ENCODE data around the gene ERVV-1. TPM values are rescaled to one million over a fixed set of nuclear protein-coding genes. Genes with fewer than 3 reads are reported as not detected.

Gene ERVV-1
- total and polyA plus RNA-seq, 2 donors (not counting 3 experiments of a cell fraction or from before 2014, with no cell fraction given): not detected

DNA sequence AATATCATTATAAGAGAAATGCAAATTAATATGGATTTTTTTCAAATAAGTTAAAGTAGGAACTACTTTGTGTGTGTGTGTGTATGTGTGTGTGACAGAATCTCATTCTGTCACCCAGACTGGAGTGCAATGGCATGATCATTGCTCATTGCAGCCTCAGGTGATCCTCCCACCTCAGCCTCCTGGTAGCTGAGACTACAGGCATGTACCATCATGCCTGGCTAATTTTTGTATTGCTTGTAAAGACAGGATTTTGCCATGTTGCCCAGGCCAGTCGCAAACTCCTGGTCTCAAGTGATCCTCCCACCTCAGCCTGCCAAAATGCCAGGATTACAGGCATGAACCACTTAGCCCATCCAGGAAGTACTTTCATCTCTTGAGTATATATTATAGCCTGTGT lies 27.6 kb downstream of the ERVV-1 start:
- H4K20me1 ChIP-seq (replicated peaks; ENCODE audit: control insufficient read depth, extremely low read depth, insufficient read depth, low read length): no peaks in the 10 kb centered on the region
- no TSS peak for BruUV-seq (replicated peaks)
- H2AFZ ChIP-seq (ENCODE audit: low read depth, low read length): no peak overlapping the region
- H3K79me2 ChIP-seq (ENCODE audit: control insufficient read depth, insufficient read depth, low read length): no peaks in the 10 kb centered on the region
- no peaks in the 10 kb centered on the region for H3K27me3 ChIP-seq (ENCODE audit: control insufficient read depth in 2 of 2, insufficient read depth in 2 of 2, low read length in 2 of 2)
- POLR2A ChIA-PET: no interaction called here
- no peak overlapping the region for H3K27ac ChIP-seq (ENCODE audit: insufficient read depth, low read depth, low read length)
- H3K9me3 ChIP-seq (replicated peaks; ENCODE audit: control insufficient read depth, insufficient read depth, low read length): no peaks in the 10 kb centered on the region
- intact Hi-C loops (cut with micrococcal nuclease) (no loop called here), dilution Hi-C loops (cut with MboI; ENCODE audit: extremely low pct_ligation_motif_present, low sequenced_read_pairs) (no loop called here)
- no peak overlapping the region for H3K4me3 ChIP-seq (replicated peaks in 1 of 3; ENCODE audit: insufficient read depth in 1 of 3, low read depth in 1 of 3, low read length in 3 of 3)
- TF ChIP-seq EZH2 (IDR thresholded peaks at IDR 0.05; ENCODE audit: borderline replicate concordance, low read depth, low read length, severe bottlenecking): no peak
- TF ChIP-seq FOS (IDR thresholded peaks at IDR 0.05; ENCODE audit: borderline replicate concordance, insufficient read depth, low read length): no peak
- TF ChIP-seq GATA2 (IDR thresholded peaks at IDR 0.05; ENCODE audit: insufficient read depth, insufficient read length, low read depth, low read length): no peak
- TF ChIP-seq JUN (IDR thresholded peaks at IDR 0.05; ENCODE audit: borderline replicate concordance, insufficient read depth, insufficient read length, low read depth): no peak
- TF ChIP-seq MYC (IDR thresholded peaks at IDR 0.05; ENCODE audit: low read depth, low read length): no peak
- no peak for TF ChIP-seq CTCF (IDR thresholded peaks at IDR 0.05; ENCODE audit: extremely low read depth in 1 of 2, insufficient read depth in 1 of 2, low read depth in 1 of 2, low read length in 2 of 2)
- no peak for TF ChIP-seq POLR2A (IDR thresholded peaks at IDR 0.05; ENCODE audit: low read depth, low read length)
- TF ChIP-seq, protein P1, sequence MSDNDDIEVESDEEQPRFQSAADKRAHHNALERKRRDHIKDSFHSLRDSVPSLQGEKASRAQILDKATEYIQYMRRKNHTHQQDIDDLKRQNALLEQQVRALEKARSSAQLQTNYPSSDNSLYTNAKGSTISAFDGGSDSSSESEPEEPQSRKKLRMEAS (IDR thresholded peaks at IDR 0.05; ENCODE audit: insufficient read depth, insufficient read length): no peak
- TF ChIP-seq POLR2AphosphoS5 (IDR thresholded peaks at IDR 0.05; ENCODE audit: insufficient read depth, low read depth, low read length): no peak
- no peak overlapping the region for H3K4me2 ChIP-seq (ENCODE audit: insufficient read depth, low read length)
- no peak for FAIRE-seq
- no peaks in the 10 kb centered on the region for H3K4me1 ChIP-seq (ENCODE audit: control insufficient read depth, extremely low read depth, insufficient read depth, low read length)
- no peaks in the 10 kb centered on the region for H3K36me3 ChIP-seq (ENCODE audit: control insufficient read depth in 2 of 2, extremely low read depth in 1 of 2, insufficient read depth in 2 of 2, low read length in 2 of 2)
- no peak for DNase-seq (ENCODE audit: low read depth, low spot score)
- no peaks in the 10 kb centered on the region for H3K9me1 ChIP-seq (replicated peaks; ENCODE audit: control insufficient read depth, extremely low read depth, insufficient read depth, low read length)
- no peak overlapping the region for H3K9ac ChIP-seq (replicated peaks; ENCODE audit: extremely low read depth, insufficient read depth, low read length)
- CTCF ChIA-PET: no interaction called here
